Breast epithelium (tissue), 3 donors: ENCODE data around the gene LYSMD2.

Source experiments
- POLR2A ChIP-seq: fragments of 450-650 bp; IDR thresholded peaks from one replicate; pipeline ENCODE4 v1.6.1; 2016; ENCODE audit warnings: antibody characterized with exemption, mild to moderate bottlenecking, moderate library complexity
- TF ChIP-seq, protein P1 (sequence below), 3 donors: fragments of 450-650 bp; IDR thresholded peaks; one replicate each; pipeline ENCODE4 v1.5.1; 2016 to 2017; ENCODE audit warnings: antibody characterized with exemption in 3 of 3, mild to moderate bottlenecking in 3 of 3, moderate library complexity in 3 of 3

DNA sequence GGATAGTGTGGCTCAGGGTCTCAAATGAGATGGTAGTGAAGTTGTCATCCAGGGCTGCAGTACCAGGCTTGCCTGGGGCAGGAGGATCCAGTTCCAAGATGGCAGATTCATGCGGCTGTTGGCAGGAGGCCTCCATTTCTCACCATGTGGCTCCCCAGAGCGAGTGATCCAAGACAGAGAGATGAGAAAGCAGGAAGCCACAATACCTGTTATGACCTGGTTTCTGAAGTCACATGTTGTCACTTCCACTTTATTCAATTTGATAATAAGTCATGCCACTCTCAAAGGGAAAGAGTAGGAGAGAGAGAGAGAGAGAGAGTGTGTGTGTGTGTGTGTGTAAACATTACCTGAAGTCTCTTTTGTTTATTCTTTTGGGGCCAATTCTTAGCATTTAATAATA lies 44.1 kb upstream of the LYSMD2 start:
- TF ChIP-seq, protein P1, sequence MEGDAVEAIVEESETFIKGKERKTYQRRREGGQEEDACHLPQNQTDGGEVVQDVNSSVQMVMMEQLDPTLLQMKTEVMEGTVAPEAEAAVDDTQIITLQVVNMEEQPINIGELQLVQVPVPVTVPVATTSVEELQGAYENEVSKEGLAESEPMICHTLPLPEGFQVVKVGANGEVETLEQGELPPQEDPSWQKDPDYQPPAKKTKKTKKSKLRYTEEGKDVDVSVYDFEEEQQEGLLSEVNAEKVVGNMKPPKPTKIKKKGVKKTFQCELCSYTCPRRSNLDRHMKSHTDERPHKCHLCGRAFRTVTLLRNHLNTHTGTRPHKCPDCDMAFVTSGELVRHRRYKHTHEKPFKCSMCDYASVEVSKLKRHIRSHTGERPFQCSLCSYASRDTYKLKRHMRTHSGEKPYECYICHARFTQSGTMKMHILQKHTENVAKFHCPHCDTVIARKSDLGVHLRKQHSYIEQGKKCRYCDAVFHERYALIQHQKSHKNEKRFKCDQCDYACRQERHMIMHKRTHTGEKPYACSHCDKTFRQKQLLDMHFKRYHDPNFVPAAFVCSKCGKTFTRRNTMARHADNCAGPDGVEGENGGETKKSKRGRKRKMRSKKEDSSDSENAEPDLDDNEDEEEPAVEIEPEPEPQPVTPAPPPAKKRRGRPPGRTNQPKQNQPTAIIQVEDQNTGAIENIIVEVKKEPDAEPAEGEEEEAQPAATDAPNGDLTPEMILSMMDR (IDR thresholded peaks at IDR 0.05), result no peak
- no peak for TF ChIP-seq POLR2A
